Prostate gland (tissue), 2 donors: Measurements from ENCODE around the gene TLR1. TPM values are rescaled to one million over a fixed set of nuclear protein-coding genes. Genes with fewer than 3 reads are reported as not detected.

Source experiments
- DNase-seq: peaks from one replicate; pipeline ENCODE4 v3.0.0-alpha.2; 2019; ENCODE audit warnings: low spot score
- H3K27ac ChIP-seq, 2 donors: fragments of 200-600 bp; sonication (generic); 2 replicates each; pipeline ENCODE4 v1.5.1; 2017 to 2019
- H3K27me3 ChIP-seq: fragments of 200-600 bp; sonication (generic); replicated peaks from 2 replicates; pipeline ENCODE4 v1.5.1; 2019; ENCODE audit not compliant: insufficient read depth
- H3K36me3 ChIP-seq, 2 donors: fragments of 200-600 bp; sonication (generic); 1 replicate in 1 of 2; 2 replicates in 1 of 2; pipeline versions ENCODE4 v1.5.1 to v1.8.1; 2017 to 2019
- H3K4me1 ChIP-seq: fragments of 200-600 bp; sonication (generic); replicated peaks from 2 replicates; pipeline ENCODE4 v1.5.1; 2019
- H3K4me3 ChIP-seq, 2 donors: fragments of 200-600 bp; sonication (generic); 2 replicates each; pipeline ENCODE4 v1.5.1; 2017 to 2019
- H3K9me3 ChIP-seq: fragments of 200-600 bp; sonication (generic); 2 replicates; pipeline ENCODE4 v1.5.1; 2017
- POLR2A ChIP-seq: fragments of 450-650 bp; IDR thresholded peaks from one replicate; pipeline ENCODE4 v1.6.1; 2016; ENCODE audit warnings: antibody characterized with exemption, mild to moderate bottlenecking
- POLR2AphosphoS5 ChIP-seq: sonication (generic); formaldehyde crosslinking; IDR thresholded peaks from one replicate; pipeline ENCODE4 v1.6.1; 2017; ENCODE audit warnings: antibody characterized with exemption
- WGBS: methylation state at CpG from one replicate; pipeline ENCODE4 v1.1.5; 2018; 5-methylcytosine and 5-hydroxymethylcytosine counted together
- intact Hi-C: fragments of 100-400 bp; cut with DNase I; formaldehyde crosslinking; loops from one replicate; pipeline ENCODE4 v1.14.2; 2022
- total RNA-seq, 2 donors: library from RNA; depleted of rRNA; stranded (reverse); fragments of >200 nt; gene quantifications; one replicate each; pipeline ENCODE4 v1.1.0, GENCODE V29; 2016
- TF ChIP-seq, protein P1 (sequence below), 4 experiments: fragments of 200-600 bp in 2 of 4; fragments of 450-650 bp in 2 of 4; sonication (generic) in 2 of 4; IDR thresholded peaks; 1 replicate in 3 of 4; 2 replicates in 1 of 4; pipeline ENCODE4 v1.5.1; 2016 to 2019; ENCODE audit warnings: antibody characterized with exemption in 4 of 4, mild to moderate bottlenecking in 2 of 4, moderate library complexity in 2 of 4

TLR1 gene
- total RNA-seq, 2 donors from 2014 or later: 7.4 to 7.8 TPM

DNA sequence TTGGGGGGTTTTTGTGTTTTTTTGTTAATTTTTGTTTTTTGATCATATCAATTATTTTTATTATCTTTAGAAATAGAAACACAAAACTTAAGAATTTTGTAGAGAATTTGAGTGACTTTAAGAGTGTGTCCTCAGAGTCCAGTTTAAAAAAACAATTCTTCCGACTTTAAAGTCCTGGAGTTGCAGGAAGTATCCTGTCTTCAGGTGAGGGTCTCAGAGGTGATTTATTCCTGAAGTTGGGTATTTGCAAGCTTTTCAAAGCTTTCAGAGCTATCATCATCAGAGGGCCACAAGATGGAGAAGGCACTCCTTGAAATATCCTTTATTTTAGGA lies 44.8 kb downstream of the TLR1 start:
- Histone ChIP-seq H3K27me3 (no peaks in the 10 kb centered on the region), H3K36me3 (no peaks in the 10 kb centered on the region), H3K9me3 (no peaks in the 10 kb centered on the region), H3K4me1 (no peaks in the 10 kb centered on the region), H3K27ac (no peak overlapping the region), H3K4me3 (no peak overlapping the region)
- DNase-seq: no peak
- 93% methylated on average over 1 of the region's 1 CpG for WGBS
- intact Hi-C loops: loop anchor here (2.0 to 10.0 kb wide), 4 partner anchors 23 to 375 kb away; partner anchors contain the start of genes TLR1, TLR10 and TLR6
- no peak for TF ChIP-seq POLR2A
- TF ChIP-seq, protein P1, sequence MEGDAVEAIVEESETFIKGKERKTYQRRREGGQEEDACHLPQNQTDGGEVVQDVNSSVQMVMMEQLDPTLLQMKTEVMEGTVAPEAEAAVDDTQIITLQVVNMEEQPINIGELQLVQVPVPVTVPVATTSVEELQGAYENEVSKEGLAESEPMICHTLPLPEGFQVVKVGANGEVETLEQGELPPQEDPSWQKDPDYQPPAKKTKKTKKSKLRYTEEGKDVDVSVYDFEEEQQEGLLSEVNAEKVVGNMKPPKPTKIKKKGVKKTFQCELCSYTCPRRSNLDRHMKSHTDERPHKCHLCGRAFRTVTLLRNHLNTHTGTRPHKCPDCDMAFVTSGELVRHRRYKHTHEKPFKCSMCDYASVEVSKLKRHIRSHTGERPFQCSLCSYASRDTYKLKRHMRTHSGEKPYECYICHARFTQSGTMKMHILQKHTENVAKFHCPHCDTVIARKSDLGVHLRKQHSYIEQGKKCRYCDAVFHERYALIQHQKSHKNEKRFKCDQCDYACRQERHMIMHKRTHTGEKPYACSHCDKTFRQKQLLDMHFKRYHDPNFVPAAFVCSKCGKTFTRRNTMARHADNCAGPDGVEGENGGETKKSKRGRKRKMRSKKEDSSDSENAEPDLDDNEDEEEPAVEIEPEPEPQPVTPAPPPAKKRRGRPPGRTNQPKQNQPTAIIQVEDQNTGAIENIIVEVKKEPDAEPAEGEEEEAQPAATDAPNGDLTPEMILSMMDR (IDR thresholded peaks at IDR 0.05): no peak
- TF ChIP-seq POLR2AphosphoS5: no peak

DNA sequence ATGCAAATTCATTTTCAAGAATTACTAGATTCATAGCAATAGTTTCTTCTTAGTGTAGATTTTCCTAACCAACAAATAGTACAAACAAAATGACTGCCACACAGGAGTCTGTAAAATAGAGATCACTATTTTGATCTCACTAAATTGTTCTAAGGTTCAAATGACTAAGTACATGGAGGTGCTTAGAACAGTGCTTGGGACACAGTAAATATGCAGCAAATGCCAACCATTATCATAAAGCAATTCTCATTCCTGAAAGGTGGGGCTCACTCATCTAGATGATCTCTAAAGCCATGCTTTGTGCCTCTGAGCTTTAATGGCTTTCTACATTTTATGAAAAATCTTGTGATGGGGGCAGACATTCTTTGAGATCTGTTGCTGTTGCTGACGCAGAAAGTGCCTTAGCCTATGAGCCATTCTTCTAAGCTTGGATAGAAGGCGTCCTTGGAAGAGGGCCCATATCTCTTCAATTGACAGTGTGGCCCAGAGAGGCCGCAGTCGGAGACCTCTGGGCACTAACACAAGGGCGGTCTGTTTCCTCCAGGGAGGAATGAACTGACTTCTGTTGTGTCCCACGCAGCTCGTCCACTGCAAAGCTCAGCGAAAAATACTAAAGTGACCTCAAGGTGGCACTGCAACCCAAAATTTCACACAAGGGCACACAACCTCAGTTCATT lies 45.3 kb downstream of the TLR1 start:
- Histone ChIP-seq H3K27me3 (no peaks in the 10 kb centered on the region), H3K4me3 (no peak overlapping the region), H3K27ac (no peak overlapping the region), H3K4me1 (no peaks in the 10 kb centered on the region), H3K36me3 (no peaks in the 10 kb centered on the region), H3K9me3 (no peaks in the 10 kb centered on the region)
- WGBS: 8% methylated on average over 8 of the region's 8 CpGs
- DNase-seq: peak; percentile 44
- TF ChIP-seq, protein P1 (IDR thresholded peaks at IDR 0.05): peak; percentile 24 to 69 (median 66)
- no peak for TF ChIP-seq POLR2A
- intact Hi-C loops: loop anchor here (2.0 kb wide), 2 partner anchors 24 to 98 kb away; partner anchors contain the start of genes TLR10 and TLR6

DNA sequence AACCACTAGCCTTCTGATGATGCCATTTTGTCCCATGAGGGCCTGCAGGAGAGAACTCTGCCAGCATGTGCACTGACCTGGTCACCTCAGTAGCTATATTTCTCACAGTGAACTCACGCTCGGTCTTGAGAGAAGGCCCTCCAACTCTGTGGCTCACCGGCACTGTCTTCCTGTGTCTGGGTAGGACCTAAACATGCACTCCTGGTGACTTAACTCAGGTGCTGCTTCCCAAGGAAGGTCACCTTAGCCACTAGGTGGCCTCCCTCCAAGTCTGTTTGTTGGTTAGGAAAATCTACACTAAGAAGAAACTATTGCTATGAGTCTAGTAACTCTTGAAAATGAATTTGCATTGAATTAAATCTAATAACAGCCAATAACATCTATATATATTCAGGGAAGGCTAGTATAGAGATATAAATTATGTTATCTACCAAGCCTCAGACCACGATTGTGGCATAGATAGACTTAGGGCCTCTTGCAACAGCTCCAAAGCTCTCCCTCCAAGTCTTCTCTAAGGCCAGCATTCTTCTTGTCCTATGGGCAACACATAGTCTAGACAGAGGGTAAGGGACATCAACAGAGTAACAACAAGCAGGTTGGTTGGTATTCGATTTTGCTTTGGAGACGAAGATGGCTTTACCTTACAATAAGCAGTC lies 46.5 kb downstream of the TLR1 start:
- Histone ChIP-seq H3K36me3 (no peaks in the 10 kb centered on the region), H3K27me3 (no peaks in the 10 kb centered on the region), H3K4me3 (no peak overlapping the region), H3K27ac (no peak overlapping the region), H3K9me3 (no peaks in the 10 kb centered on the region), H3K4me1 (no peaks in the 10 kb centered on the region)
- no peak for DNase-seq
- WGBS: 82% methylated on average over 6 of the region's 6 CpGs
- TF ChIP-seq, protein P1 (IDR thresholded peaks at IDR 0.05): peak in 1 of 4 experiments; percentile 34
- TF ChIP-seq POLR2AphosphoS5: no peak
- no peak for TF ChIP-seq POLR2A
- intact Hi-C loops: loop anchor here (2.0 kb wide), 2 partner anchors 25 to 99 kb away; partner anchors contain the start of genes TLR10 and TLR6

DNA sequence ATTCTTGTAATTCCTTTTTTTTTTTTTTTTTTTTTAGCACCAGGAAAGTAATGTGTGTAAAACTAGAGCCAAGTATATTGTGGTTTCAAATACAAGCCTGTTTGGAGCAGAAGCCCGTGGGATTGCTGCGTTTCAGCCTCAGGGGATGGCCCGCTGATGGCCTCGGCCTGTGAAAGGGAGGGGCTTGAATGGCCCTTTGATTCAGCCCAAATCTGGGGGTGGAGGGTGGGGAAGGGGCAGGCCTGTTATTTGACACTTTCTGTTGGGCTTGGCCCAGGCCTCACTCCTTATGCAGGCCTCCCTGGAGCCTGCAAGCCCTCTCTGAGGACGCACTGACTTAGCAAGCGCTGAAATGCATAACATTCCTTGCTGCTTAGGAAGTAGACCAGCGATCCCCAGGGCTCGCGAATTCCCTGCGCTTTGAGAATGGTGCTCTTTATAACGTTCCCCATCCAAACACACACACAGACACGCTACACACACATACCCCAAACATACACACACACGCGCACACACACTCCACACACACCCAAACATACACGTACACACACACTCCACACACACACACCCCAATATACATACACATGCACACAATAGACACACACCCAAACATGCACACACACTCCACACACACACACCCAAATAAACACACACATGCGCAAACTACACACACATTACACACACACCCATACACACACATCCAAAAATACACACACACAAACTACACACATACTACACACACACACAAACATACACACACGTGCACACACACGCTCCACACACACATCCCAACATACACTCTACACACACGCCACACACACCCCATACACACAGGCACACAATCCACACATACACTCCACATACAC lies 51.4 kb downstream of the TLR1 start:
- H3K27me3 ChIP-seq: no peaks in the 10 kb centered on the region
- no peak overlapping the region for H3K4me3 ChIP-seq
- H3K9me3 ChIP-seq: no peaks in the 10 kb centered on the region
- TF ChIP-seq POLR2AphosphoS5: peak; percentile 45
- TF ChIP-seq, protein P1 (IDR thresholded peaks at IDR 0.05): no peak
- TF ChIP-seq POLR2A: peak; percentile 8
- H3K36me3 ChIP-seq: no peaks in the 10 kb centered on the region
- intact Hi-C loops: no loop called here
- H3K27ac ChIP-seq: peak overlapping the region; percentile 34 to 49
- WGBS: 29% methylated on average over 19 of the region's 19 CpGs
- peak; percentile 56 for DNase-seq
- no peaks in the 10 kb centered on the region for H3K4me1 ChIP-seq
